ENCODE results near the gene CCSAP. TPM values are rescaled to one million over a fixed set of nuclear protein-coding genes. Genes with fewer than 3 reads are reported as not detected.

Gene CCSAP
- total and polyA plus RNA-seq, 10 of the 15 experiments (the other 5 are each of a cell fraction or from before 2014, with no cell fraction given): 0.75 to 3.4 (median 2.8) TPM

- ChIA-PET CTCF (no interaction called here), POLR2A (no interaction called here), SMC1A (ENCODE audit: uncharacterized antibody, unreplicated experiment) (interaction anchor here (1.1 kb wide), 1 partner anchor 14 kb away, joined by 3 read pairs; no protein-coding TSS in a partner anchor), RAD21 (ENCODE audit: unreplicated experiment) (no interaction called here)
- WGBS (ENCODE audit: insufficient coverage, insufficient replicate concordance, low lambda C conversion rate, missing lambda C conversion rate): 76% methylated on average over 6 of the region's 6 CpGs
- Histone ChIP-seq H3K4me2 (ENCODE audit: control insufficient read depth, insufficient read depth) (no peak overlapping the region), H3K4me3 (no peak overlapping the region), H3K9ac (ENCODE audit: control insufficient read depth, insufficient read depth, low read length) (no peak overlapping the region), H3K9me3 (replicated peaks; ENCODE audit: control insufficient read depth, insufficient read depth, low read length) (no peaks in the 10 kb centered on the region), H3K36me3 (ENCODE audit: control insufficient read depth in 2 of 2, insufficient read depth in 2 of 2, low read length in 1 of 2) (peaks cover 0 to 5% of the 10 kb centered on the region in 2 experiments; a peak in 1 of 4 replicates), H3K4me1 (ENCODE audit: control insufficient read depth, insufficient read depth, low read length) (no peaks in the 10 kb centered on the region), H3K27ac (ENCODE audit: control insufficient read depth, insufficient read depth) (no peak overlapping the region), H2AFZ (ENCODE audit: control insufficient read depth, low read depth, low read length) (no peak overlapping the region), H4K20me1 (ENCODE audit: control insufficient read depth, insufficient read depth) (no peaks in the 10 kb centered on the region), H3K79me2 (ENCODE audit: control insufficient read depth, insufficient read depth, low read length) (no peaks in the 10 kb centered on the region), H3K27me3 (replicated peaks in 1 of 2; ENCODE audit: control insufficient read depth in 2 of 2, insufficient read depth in 2 of 2, low read length in 1 of 2) (no peaks in the 10 kb centered on the region)
- TF ChIP-seq KLF5 (IDR thresholded peaks at IDR 0.05; ENCODE audit: partially characterized antibody) (no peak), NFIC (IDR thresholded peaks at IDR 0.05; ENCODE audit: low read depth, low read length) (no peak), USF1 (IDR thresholded peaks at IDR 0.05; ENCODE audit: borderline replicate concordance, extremely low read length, insufficient read depth, low read depth, low read length) (no peak), RCOR1 (conservative IDR thresholded peaks at IDR 0.05; ENCODE audit: low read depth, low read length) (no peak), SMAD5 (IDR thresholded peaks at IDR 0.05; ENCODE audit: low read depth) (no peak), YBX1 (IDR thresholded peaks at IDR 0.05) (no peak)
- FAIRE-seq (no peak), DNase-seq (ENCODE audit: low read depth, low spot score) (no peak), ATAC-seq (no peak)
- in situ Hi-C loops (cut with MboI) (no loop called here), intact Hi-C loops (cut with micrococcal nuclease; ENCODE audit: unreplicated experiment) (no loop called here)
- no TSS peak for BruUV-seq (replicated peaks)
Observed at GRCh38 chr1:229300099-229300757, 42.6 kb downstream of the CCSAP start.

Measured in GM12878 (cell line).